Stimulated activated naive CD8-positive, alpha-beta T cell treated with anti-CD3 and anti-CD28 coated beads, Interleukin-15, amount 100 ng/mL, for 72 hours (primary cell): Measurements from ENCODE around the gene CLEC17A.
"Not testable (repeated sequence)": the region's sequence is repeated elsewhere in the genome, so short reads cannot be mapped to it uniquely, and the experiment has no call there.

ENCODE experiments used
- ATAC-seq: fragments of 150-1000 bp; cut with Tn5 transposase; 2 replicates; pipeline ENCODE4 v1.10.0; 2021; ENCODE audit warnings: mild to moderate bottlenecking, moderate library complexity
- DNase-seq, 2 donors: peaks; one replicate each; pipeline ENCODE4 v3.0.0; 2021 to 2022
- H3K27ac Mint-ChIP-seq, 2 donors: one replicate each; pipeline ENCODE4 v1.8.0; 2022; ENCODE audit warnings: mild to moderate bottlenecking in 2 of 2, mixed read lengths in 2 of 2, moderate library complexity in 2 of 2
- H3K27me3 Mint-ChIP-seq: one replicate; pipeline ENCODE4 v1.8.0; 2022; ENCODE audit warnings: mixed read lengths
- H3K4me1 Mint-ChIP-seq: one replicate; pipeline ENCODE4 v1.8.0; 2022; ENCODE audit warnings: mild to moderate bottlenecking, mixed read lengths
- H3K4me3 Mint-ChIP-seq, 2 donors: one replicate each; pipeline ENCODE4 v1.8.0; 2022; ENCODE audit warnings: mild to moderate bottlenecking in 2 of 2, mixed read lengths in 2 of 2, moderate library complexity in 1 of 2
- H3K9me3 Mint-ChIP-seq, 2 donors: one replicate each; pipeline ENCODE4 v1.8.0; 2022; ENCODE audit warnings: mixed read lengths in 2 of 2

CLEC17A gene

DNA sequence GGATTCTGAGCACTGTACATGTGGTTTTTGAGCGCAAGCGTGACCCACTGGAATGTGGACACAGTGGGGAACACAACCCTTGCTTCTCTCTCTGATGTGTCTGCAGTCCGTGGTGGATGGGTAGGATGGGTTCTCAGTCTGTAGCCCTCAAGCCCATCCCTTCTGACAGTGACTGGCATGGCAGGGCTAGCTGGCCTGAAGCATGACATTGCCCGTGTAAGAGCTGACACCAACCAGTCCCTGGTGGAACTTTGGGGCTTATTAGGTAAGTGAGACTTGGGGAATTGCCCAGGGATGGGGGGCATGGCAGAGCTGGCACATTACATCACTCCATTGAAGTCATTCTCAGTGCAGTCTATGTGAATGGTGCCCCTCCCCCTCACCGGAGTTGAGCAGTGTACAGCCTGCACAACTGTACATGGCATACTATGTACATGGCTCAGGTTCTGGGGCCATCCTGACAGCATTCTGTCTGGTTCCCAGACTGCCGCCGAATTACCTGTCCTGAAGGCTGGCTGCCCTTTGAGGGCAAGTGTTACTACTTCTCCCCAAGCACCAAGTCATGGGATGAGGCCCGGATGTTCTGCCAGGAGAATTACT is 16.8 kb downstream of the CLEC17A start:
- Mint-ChIP-seq H3K9me3 (peaks cover 9 to 26% of the 10 kb centered on the region in 2 donors), H3K4me3 (no peak overlapping the region), H3K27me3 (peaks cover under 1% of the 10 kb centered on the region), H3K4me1 (peaks cover 9% of the 10 kb centered on the region), H3K27ac (no peak overlapping the region)
- ATAC-seq (no peak), DNase-seq (no peak)

DNA sequence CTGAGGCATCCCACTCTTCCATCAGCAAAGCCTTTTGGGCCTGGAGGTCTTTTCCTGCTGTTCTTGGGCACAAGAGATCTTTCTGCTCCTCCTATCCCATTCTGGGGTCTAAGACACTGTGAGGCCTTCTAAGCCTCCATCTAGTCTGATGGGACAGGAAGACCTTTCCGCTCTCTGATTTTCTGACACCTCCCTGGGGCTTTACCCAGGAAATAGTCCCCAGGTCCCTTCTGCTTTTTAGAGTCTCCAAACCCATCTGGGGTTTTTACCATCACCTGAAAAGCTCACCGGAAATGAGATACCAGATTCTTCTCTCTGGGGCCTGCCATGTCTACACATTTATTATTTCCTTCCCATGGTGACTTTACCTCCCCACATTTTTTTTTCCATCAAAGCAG is 21.1 kb downstream of the CLEC17A start:
- H3K4me1 Mint-ChIP-seq = peaks cover 9% of the 10 kb centered on the region
- H3K9me3 Mint-ChIP-seq = peaks cover 0 to 14% of the 10 kb centered on the region in 2 donors
- H3K27me3 Mint-ChIP-seq = no peaks in the 10 kb centered on the region
- H3K4me3 Mint-ChIP-seq = peak overlapping the region; percentile 19 to 68
- peak; percentile 90 for ATAC-seq
- peak overlapping the region in 1 of 2 donors; percentile 80 for H3K27ac Mint-ChIP-seq
- DNase-seq = peak in 1 of 2 donors; percentile 41

DNA sequence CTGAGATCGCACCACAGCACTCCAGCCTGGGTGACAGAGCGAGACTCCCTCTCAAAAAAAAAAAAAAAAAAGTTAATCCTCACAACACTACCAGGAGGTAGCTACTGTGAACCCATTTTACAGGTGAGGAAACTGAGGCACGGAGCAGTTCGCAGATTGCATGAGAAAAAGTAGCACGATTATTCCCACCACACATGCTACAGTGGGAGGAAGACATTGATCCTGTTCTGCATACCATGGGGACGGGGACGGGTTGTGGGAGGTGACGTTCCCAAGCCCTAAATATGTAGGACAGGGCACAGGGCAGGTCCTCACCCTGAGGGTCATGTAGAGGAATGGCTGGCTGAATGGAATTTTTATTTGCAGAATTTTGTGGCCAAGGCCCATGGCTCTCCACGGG is 23.7 kb downstream of the CLEC17A start:
- Mint-ChIP-seq H3K27ac (no peak overlapping the region), H3K4me3 (no peak overlapping the region), H3K27me3 (no peaks in the 10 kb centered on the region), H3K4me1 (peaks cover 9% of the 10 kb centered on the region), H3K9me3 (peaks cover 0 to 14% of the 10 kb centered on the region in 2 donors)
- no peak for DNase-seq
- no peak for ATAC-seq

DNA sequence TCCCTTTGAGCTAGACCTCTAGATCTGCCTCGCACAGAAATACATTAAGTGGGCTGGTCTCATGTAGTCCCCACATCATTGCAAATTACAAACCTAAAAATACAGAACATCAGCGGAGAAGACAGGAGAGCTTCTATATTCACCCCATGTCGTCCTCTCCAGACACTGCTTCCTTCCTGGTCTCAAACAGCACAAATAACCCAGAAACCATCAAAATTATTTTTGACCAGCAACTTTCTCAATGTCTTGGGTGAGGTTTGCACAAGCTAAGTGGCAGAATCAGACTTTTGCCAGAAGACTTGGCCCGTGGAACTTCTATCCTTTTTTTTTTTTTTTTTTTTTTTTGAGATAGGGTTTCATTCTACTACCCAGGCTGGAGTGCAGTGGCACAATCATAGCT is 28.2 kb downstream of the CLEC17A start:
- DNase-seq = no peak
- H3K4me1 Mint-ChIP-seq = peaks cover 5% of the 10 kb centered on the region
- H3K4me3 Mint-ChIP-seq = no peak overlapping the region
- H3K27me3 Mint-ChIP-seq = peaks cover under 1% of the 10 kb centered on the region
- no peak for ATAC-seq
- peak overlapping the region in 1 of 2 donors; percentile 34 for H3K27ac Mint-ChIP-seq
- peaks cover 0 to under 1% of the 10 kb centered on the region in 2 donors for H3K9me3 Mint-ChIP-seq

DNA sequence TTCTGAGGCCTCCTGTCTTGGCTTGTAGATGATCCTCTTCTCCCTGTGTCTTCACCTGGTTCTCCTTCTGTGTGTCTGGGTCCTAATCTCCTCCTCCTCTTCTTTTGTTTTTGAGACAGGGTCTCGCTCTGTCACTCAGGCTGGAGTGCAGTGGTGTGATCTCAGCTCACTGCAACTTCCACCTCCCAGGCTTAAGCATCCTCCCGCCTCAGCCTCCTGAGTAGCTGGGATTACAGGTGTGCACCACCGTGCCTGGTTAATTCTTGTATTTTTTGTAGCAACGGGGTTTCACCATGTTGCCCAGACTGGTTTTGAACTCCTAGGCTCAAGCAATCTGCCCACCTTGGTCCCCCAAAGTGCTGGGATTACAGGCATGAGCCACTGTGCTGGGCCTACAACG is 29.4 kb downstream of the CLEC17A start:
- H3K4me3 Mint-ChIP-seq, H3K9me3 Mint-ChIP-seq, H3K27me3 Mint-ChIP-seq, H3K27ac Mint-ChIP-seq, DNase-seq, ATAC-seq, H3K4me1 Mint-ChIP-seq: not testable (repeated sequence)

DNA sequence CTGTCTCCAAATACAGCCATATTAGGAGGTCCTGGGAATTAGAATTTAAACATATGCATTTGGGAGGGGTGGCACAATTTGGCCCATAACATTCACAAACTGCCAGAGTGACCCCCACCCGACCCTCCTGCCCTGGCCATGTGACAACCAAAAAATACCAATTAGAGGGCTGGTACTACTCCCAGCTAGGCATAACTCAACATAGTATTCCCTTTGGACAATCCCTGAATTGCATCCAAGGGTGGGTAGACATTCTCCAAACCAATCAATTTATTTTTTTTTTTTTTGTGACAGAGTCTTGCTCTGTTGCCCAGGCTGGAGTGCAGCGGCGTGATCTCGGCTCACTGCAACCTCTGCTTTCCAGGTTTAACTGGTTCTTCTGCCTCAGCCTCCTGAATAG is 29.8 kb downstream of the CLEC17A start:
- H3K4me1 Mint-ChIP-seq = peaks cover 5% of the 10 kb centered on the region
- DNase-seq = no peak
- H3K27ac Mint-ChIP-seq = no peak overlapping the region
- H3K27me3 Mint-ChIP-seq = peaks cover 8% of the 10 kb centered on the region
- no peak for ATAC-seq
- H3K4me3 Mint-ChIP-seq = no peak overlapping the region
- H3K9me3 Mint-ChIP-seq = peaks cover 0 to 6% of the 10 kb centered on the region in 2 donors

DNA sequence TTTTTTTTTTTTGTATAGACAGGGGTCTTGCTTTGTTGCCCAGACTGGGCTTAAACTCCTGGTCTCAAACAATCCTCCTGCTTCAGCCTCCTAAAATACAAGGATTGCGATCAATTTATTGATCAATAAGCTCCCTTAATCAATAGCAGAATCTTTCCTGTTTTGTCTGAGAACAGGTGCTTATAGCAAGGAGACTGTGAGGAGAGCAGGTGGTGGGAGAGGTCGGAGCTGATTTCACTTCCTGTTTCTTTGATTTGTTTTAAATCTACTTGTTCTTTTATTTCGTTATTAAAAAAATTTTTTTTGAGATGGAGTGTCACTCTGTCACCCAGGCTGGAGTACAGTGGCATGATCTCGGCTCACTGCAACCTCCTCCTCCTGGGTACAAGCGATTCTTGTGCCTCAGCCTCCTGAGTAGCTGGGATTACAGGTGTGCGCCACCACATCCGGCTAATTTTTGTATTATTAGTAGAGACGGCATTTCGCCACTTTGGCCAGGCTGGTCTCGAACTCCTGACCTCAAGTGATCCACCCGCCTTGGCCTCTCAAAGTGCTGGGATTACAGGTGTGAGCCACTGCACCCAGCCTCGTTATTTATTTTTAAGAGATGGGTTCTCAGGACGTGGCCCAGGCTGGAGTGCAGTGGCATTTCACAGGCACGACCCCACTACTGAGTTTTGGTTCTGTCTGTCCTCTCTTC is 30.7 kb downstream of the CLEC17A start:
- H3K27ac Mint-ChIP-seq, ATAC-seq, DNase-seq, H3K4me3 Mint-ChIP-seq, H3K27me3 Mint-ChIP-seq, H3K9me3 Mint-ChIP-seq, H3K4me1 Mint-ChIP-seq: not testable (repeated sequence)

DNA sequence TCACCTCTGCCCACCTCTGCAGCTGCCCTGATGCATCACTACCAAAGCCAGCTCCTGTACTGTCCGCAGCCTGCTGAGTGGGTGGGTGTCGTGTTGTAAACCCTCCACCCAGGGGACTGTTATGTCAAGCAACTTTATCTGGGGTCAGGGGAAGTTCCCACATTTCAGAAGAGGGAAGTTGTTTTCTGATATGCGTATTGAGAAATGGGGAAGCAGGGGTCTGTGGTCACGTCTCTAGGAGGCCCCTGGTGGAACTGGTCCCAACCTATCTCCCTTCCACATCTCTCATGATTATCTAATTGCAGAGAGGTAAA is 31.2 kb downstream of the CLEC17A start:
- Mint-ChIP-seq H3K9me3 (peaks cover 4 to 9% of the 10 kb centered on the region in 2 donors), H3K4me3 (no peak overlapping the region), H3K27me3 (peaks cover 8% of the 10 kb centered on the region), H3K4me1 (peaks cover 5% of the 10 kb centered on the region), H3K27ac (no peak overlapping the region)
- no peak for DNase-seq
- ATAC-seq = peak; percentile 39

DNA sequence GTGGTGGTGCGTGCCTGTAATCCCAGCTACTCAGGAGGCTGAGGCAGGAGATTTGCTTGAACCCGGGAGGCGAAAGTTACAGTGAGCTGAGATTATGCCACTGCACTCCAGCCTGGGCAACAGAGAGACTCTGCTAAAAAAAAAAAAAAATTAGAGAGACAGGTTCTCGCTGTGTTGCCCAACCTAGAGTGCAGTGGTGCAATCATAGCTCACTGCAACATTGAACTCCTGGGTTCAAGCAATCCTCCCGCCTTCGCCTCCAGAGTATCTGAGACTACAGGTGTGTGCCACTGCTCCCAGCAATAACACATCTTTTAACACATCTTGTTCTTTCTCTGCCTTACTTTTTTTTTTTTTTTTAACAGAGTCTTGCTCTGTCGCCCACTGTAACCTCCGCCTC is 32.7 kb downstream of the CLEC17A start:
- Mint-ChIP-seq H3K4me1 (peaks cover 5% of the 10 kb centered on the region), H3K27ac (peak overlapping the region in 1 of 2 donors; percentile 29), H3K4me3 (no peak overlapping the region), H3K9me3 (peaks cover 15 to 20% of the 10 kb centered on the region in 2 donors), H3K27me3 (peaks cover 8% of the 10 kb centered on the region)
- DNase-seq (no peak), ATAC-seq (no peak)

DNA sequence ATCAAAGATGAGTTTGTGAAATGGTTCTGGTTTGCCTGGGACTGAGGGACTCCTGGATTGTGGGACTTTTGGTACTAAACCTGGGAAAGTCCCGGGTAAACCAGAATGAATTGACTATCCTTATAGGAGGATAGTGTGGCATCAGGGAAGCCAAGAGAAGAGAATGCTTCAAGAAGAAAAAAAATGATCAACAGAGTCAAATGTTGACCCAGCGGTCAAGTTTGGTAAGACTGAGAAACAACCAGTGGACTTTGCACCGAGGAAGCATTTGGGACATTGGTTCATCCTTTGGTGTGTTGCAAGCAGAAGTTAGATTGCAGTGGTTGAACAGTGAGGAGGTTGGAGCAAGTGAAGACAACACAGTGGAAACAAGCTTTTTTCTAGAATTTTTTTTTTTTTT is 33.5 kb downstream of the CLEC17A start:
- H3K27me3 Mint-ChIP-seq = peaks cover 8% of the 10 kb centered on the region
- H3K9me3 Mint-ChIP-seq = peaks cover 15 to 20% of the 10 kb centered on the region in 2 donors
- no peak overlapping the region for H3K27ac Mint-ChIP-seq
- no peak for DNase-seq
- H3K4me3 Mint-ChIP-seq = no peak overlapping the region
- peaks cover 5% of the 10 kb centered on the region for H3K4me1 Mint-ChIP-seq
- no peak for ATAC-seq

DNA sequence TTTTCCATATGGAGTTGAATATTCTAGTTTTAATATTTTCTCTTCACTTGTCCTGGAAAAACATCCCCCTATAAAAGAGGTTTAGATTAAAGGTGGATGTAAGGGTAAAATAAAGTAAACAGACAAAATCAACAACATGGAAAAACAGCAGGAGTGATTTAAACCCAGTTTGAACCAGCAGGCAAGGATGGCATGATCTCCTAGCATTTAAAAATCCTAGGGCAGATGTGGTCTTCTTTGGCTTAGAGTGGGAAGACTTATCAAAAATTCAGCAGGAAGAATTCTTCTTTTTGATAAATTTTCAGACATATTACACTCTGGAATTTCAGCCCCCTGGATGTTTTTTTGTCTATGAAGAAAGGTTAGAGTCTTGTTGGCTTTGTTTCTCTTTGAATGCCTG is 36.5 kb downstream of the CLEC17A start:
- Mint-ChIP-seq H3K27me3 (peaks cover 8% of the 10 kb centered on the region), H3K27ac (peak overlapping the region in 1 of 2 donors; percentile 20), H3K9me3 (peaks cover 15 to 20% of the 10 kb centered on the region in 2 donors), H3K4me3 (no peak overlapping the region), H3K4me1 (no peaks in the 10 kb centered on the region)
- DNase-seq (no peak), ATAC-seq (no peak)

DNA sequence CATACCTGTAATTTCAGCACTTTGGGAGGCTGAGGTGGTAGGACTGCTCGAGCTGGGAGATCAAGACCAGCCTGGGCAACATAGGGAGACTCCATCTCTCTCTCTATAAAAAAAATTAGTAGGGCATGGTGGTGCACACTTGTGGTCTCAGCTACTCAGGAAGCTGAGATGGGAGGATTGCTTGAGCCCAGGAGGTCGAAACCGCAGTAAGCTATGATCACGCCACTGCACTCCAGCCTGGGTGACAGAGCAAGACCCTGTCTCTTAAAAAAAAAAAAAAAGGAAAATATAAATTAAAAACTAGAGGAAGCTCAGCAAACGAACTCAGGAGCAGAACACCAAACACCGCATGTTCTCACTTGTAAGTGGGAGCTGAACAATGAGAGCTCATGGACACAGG is 41.6 kb downstream of the CLEC17A start:
- H3K9me3 Mint-ChIP-seq = peaks cover 7 to 17% of the 10 kb centered on the region in 2 donors
- not testable (repeated sequence) for H3K4me3 Mint-ChIP-seq, H3K27ac Mint-ChIP-seq, H3K4me1 Mint-ChIP-seq, ATAC-seq, DNase-seq, H3K27me3 Mint-ChIP-seq

DNA sequence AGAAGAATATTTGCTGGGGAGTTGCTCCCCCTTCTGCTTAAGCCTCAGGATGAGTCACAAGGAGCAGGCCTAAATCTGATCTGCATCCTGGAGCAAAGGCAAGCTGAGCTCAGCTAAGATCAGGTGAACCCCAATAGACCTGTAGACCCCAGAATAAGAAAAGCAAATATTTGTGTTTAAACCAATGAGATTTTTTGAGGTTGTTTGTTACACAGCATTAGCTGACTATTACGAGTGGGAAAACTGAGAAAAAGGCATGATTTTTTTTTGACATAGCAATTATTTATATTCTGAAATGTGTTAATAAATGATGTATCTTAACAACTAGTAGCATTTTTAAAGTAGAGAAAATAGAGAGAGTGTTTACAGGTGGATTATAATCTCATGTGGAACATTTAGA is 46.7 kb downstream of the CLEC17A start:
- H3K9me3 Mint-ChIP-seq = peaks cover 4 to 19% of the 10 kb centered on the region in 2 donors

DNA sequence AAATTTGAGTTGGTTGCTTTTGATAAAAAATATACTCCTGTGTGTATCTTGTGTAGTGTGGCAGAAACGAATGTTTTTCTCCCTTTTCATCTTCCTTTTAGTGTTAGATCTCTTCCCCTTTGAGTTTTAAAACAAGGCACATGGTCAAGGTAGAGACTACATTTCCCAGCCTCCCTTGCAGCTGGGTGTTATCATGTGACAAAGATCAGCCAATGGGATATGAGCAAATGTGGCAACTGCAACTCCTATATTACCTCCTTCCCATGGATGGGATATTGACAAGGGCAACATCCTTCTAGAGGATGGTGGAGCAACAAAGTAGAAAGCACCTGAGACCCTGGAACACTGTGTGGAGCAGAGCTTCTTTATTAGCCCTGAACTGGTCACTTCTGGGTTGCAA is 49.4 kb downstream of the CLEC17A start:
- Mint-ChIP-seq H3K4me1 (peaks cover 5% of the 10 kb centered on the region), H3K9me3 (peaks cover 4 to 13% of the 10 kb centered on the region in 2 donors), H3K27me3 (no peaks in the 10 kb centered on the region), H3K4me3 (no peak overlapping the region), H3K27ac (no peak overlapping the region)
- ATAC-seq (peak; percentile 46), DNase-seq (no peak)

More for the DNA sequence above, 46.7 kb downstream of the CLEC17A start:
- no peak for ATAC-seq
- Mint-ChIP-seq H3K4me3 (no peak overlapping the region), H3K27ac (no peak overlapping the region), H3K4me1 (peaks cover 5% of the 10 kb centered on the region), H3K27me3 (no peaks in the 10 kb centered on the region)
- no peak for DNase-seq

DNA sequence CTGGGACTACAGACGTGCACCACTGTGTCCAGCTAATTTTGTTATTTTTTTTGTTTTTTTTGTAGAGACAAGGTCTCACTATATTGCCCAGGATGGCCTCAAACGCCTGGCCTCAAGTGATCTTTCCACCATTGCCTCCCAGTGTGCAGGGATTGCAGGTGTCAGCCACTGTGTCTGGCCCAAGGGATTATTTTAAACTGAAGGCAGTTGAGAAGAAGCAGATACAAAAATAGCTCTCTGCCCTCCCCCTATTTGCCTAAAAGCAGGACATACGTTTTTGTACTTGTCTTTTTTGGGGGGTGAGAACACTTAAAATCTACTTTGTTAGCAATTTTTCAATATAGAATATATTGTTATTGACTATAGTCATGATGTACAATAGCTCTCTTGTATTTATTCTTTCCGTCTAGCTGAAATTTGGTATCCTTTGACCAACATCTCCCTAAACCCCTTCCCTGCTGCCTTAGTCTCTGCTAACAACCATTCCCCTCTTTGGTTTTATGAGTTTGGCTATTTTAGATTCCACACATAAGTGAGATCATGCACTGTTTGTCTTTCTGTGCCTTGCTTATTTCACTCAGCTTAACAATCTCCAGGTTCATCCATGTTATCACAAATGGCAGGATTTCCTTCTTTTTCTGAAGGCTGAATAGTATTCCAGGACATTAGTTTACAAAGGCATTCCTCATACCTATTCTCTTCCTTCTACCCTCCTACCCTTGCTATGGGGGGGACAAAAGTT is 56.8 kb downstream of the CLEC17A start:
- H3K9me3 Mint-ChIP-seq = peaks cover 11 to 17% of the 10 kb centered on the region in 2 donors
- ATAC-seq (no peak), DNase-seq (no peak)
- no peak overlapping the region for H3K27ac Mint-ChIP-seq
- peaks cover 8% of the 10 kb centered on the region for H3K27me3 Mint-ChIP-seq
- no peaks in the 10 kb centered on the region for H3K4me1 Mint-ChIP-seq
- H3K4me3 Mint-ChIP-seq = no peak overlapping the region

DNA sequence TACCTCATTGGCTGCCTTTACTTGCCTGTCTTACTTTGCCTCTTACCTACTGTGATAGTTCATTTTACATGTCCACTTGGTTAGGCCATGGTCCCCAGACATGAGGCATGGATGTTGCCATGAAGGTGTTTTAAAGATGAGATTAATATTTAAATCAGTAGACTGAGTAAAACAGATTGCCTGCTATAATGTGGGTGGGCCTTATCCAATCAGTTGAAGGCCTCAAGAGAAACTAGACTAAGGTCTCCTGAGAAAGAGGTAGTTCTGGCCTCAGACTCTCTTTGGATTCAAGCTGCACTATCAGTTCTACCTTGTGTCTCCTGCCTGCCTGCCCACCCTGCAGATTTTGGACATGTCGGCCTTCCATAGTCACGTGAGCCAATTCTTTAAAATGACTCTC is 65.6 kb downstream of the CLEC17A start:
- Mint-ChIP-seq H3K4me1 (no peaks in the 10 kb centered on the region), H3K27ac (no peak overlapping the region), H3K9me3 (peaks cover 10 to 16% of the 10 kb centered on the region in 2 donors), H3K27me3 (peaks cover 34% of the 10 kb centered on the region), H3K4me3 (no peak overlapping the region)
- no peak for DNase-seq
- ATAC-seq = no peak
